SK-N-SH treated with all-trans-retinoic acid at 6 μM for 48 hours (cell line): ENCODE data around the gene AGAP1.

Experiments used
- ATAC-seq: fragments of 200-7000 bp; cut with Tn5 transposase; 3 replicates; pipeline ENCODE4 v1.9.1; 2020; ENCODE audit warnings: mild to moderate bottlenecking, moderate library complexity
- ARNTL ChIP-seq: fragments of 450-650 bp; formaldehyde crosslinking; IDR thresholded peaks from 2 replicates; pipeline ENCODE4 v1.5.0; 2020; ENCODE audit warnings: low read depth, mild to moderate bottlenecking, moderate library complexity, borderline replicate concordance
- CSDC2 ChIP-seq: fragments of 250-450 bp; sonication (Bioruptor Pico); IDR thresholded peaks from 2 replicates; pipeline ENCODE4 v1.5.0; 2020; ENCODE audit warnings: mild to moderate bottlenecking, moderate library complexity
- ISL1 ChIP-seq: fragments of 250-450 bp; sonication (Bioruptor Pico); IDR thresholded peaks from 2 replicates; pipeline ENCODE4 v2.1.2; 2022; ENCODE audit warnings: mild to moderate bottlenecking, moderate library complexity
- OSR1 ChIP-seq: fragments of 250-450 bp; sonication (Bioruptor Pico); IDR thresholded peaks from 2 replicates; pipeline ENCODE4 v1.8.0; 2022; ENCODE audit warnings: moderate library complexity, mild to moderate bottlenecking, inconsistent platforms
- PPARA ChIP-seq: fragments of 250-450 bp; sonication (Bioruptor Pico); IDR thresholded peaks from 2 replicates; pipeline ENCODE4 v1.5.0; 2020; ENCODE audit warnings: mild to moderate bottlenecking, borderline replicate concordance
- RARB ChIP-seq: fragments of 250-450 bp; sonication (Bioruptor Pico); IDR thresholded peaks from 2 replicates; pipeline ENCODE4 v1.8.0; 2021; ENCODE audit warnings: mild to moderate bottlenecking, moderate library complexity
- SNAI2 ChIP-seq: fragments of 250-450 bp; sonication (Bioruptor Pico); IDR thresholded peaks from 2 replicates; pipeline ENCODE4 v1.5.0; 2020; ENCODE audit warnings: mild to moderate bottlenecking, moderate library complexity
- TCF4 ChIP-seq: fragments of 250-450 bp; sonication (Bioruptor Pico); IDR thresholded peaks from 2 replicates; pipeline ENCODE4 v1.8.0; 2021; ENCODE audit warnings: mild to moderate bottlenecking, moderate library complexity, borderline replicate concordance
- TOX ChIP-seq: fragments of 250-450 bp; sonication (Bioruptor Pico); IDR thresholded peaks from 2 replicates; pipeline ENCODE4 v1.8.0; 2021; ENCODE audit warnings: mild to moderate bottlenecking, moderate library complexity, borderline replicate concordance
- ZC3H10 ChIP-seq: fragments of 250-450 bp; sonication (Bioruptor Pico); IDR thresholded peaks from 2 replicates; pipeline ENCODE4 v1.5.1; 2021; ENCODE audit warnings: mild to moderate bottlenecking, moderate library complexity
- ZFP3 ChIP-seq: fragments of 250-450 bp; sonication (Bioruptor Pico); IDR thresholded peaks from 2 replicates; pipeline ENCODE4 v1.5.0; 2020; ENCODE audit warnings: mild to moderate bottlenecking, moderate library complexity
- ZFP30 ChIP-seq: fragments of 450-650 bp; formaldehyde crosslinking; IDR thresholded peaks from 2 replicates; pipeline ENCODE4 v1.5.0; 2022; ENCODE audit warnings: mild to moderate bottlenecking, moderate library complexity
- ZNF565 ChIP-seq: fragments of 450-650 bp; formaldehyde crosslinking; conservative IDR thresholded peaks from 2 replicates; pipeline ENCODE4 v1.5.0; 2020; ENCODE audit warnings: low read depth, mild to moderate bottlenecking, moderate library complexity
- ZNF70 ChIP-seq: fragments of 450-650 bp; formaldehyde crosslinking; IDR thresholded peaks from 2 replicates; pipeline ENCODE4 v1.5.0; 2020; ENCODE audit warnings: mild to moderate bottlenecking, moderate library complexity
- ZNF8 ChIP-seq: fragments of 450-650 bp; formaldehyde crosslinking; IDR thresholded peaks from 2 replicates; pipeline ENCODE4 v1.5.0; 2020; ENCODE audit warnings: mild to moderate bottlenecking, moderate library complexity
- TF ChIP-seq, protein P1 (sequence below): fragments of 250-450 bp; sonication (Bioruptor Pico); IDR thresholded peaks from 2 replicates; pipeline ENCODE4 v1.8.0; 2021; ENCODE audit warnings: low read depth, mild to moderate bottlenecking, moderate library complexity, borderline replicate concordance
- TF ChIP-seq, protein P2 (sequence below): fragments of 250-450 bp; sonication (Bioruptor Pico); IDR thresholded peaks from 2 replicates; pipeline ENCODE4 v1.5.1; 2020; ENCODE audit warnings: low read depth, mild to moderate bottlenecking, moderate library complexity
- TF ChIP-seq, protein P3 (sequence below): fragments of 250-450 bp; sonication (Bioruptor Pico); IDR thresholded peaks from 2 replicates; pipeline ENCODE4 v1.5.1; 2021; ENCODE audit warnings: mild to moderate bottlenecking, moderate library complexity
- TF ChIP-seq, protein P4 (sequence below): fragments of 250-450 bp; sonication (Bioruptor Pico); IDR thresholded peaks from 2 replicates; pipeline ENCODE4 v1.5.0; 2020; ENCODE audit warnings: mild to moderate bottlenecking, moderate library complexity
- TF ChIP-seq, protein P5 (sequence below): fragments of 250-450 bp; sonication (Bioruptor Pico); IDR thresholded peaks from 2 replicates; pipeline ENCODE4 v1.8.0; 2020; ENCODE audit warnings: mild to moderate bottlenecking, moderate library complexity, borderline replicate concordance

The AGAP1 gene

DNA sequence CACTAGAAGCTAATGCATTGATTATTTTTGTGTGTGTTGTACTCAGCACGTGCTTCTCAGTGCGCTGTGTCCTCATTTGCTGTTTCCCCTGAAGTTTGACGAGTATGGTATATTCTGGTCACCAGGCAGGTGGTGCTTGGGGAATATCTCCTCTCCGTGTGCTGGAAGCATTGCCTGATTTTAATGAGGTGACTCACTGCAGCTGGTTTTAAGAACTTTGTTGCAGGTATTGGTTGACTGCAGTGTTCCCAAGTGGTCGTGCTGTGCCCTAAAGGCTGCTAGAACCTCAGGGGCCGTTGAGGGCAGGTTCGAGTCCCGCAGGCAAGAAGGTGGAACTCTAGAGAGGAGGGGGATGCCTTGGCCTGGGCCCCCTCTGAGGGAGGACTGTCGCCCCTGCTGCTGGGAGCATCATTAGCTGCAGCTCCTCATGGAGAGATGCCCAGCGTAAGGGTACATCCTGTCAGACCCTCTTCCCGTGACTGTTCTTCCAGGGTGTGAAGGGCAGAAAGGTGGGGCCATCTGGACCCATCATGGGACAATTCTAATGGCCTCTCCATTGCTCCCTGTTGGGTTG lies 82.6 kb downstream of the AGAP1 start:
- TF ChIP-seq ZFP3 (no peak), ZNF70 (CRISPR knock-in tag) (no peak), ZNF8 (CRISPR knock-in tag) (no peak), SNAI2 (no peak), ZC3H10 (no peak), ZFP30 (CRISPR knock-in tag) (no peak), TOX (CRISPR knock-in tag) (no peak), ARNTL (CRISPR knock-in tag) (no peak), ISL1 (CRISPR knock-in tag) (no peak), TCF4 (CRISPR knock-in tag) (no peak), PPARA (CRISPR knock-in tag) (no peak), OSR1 (no peak)
- TF ChIP-seq, protein P1, sequence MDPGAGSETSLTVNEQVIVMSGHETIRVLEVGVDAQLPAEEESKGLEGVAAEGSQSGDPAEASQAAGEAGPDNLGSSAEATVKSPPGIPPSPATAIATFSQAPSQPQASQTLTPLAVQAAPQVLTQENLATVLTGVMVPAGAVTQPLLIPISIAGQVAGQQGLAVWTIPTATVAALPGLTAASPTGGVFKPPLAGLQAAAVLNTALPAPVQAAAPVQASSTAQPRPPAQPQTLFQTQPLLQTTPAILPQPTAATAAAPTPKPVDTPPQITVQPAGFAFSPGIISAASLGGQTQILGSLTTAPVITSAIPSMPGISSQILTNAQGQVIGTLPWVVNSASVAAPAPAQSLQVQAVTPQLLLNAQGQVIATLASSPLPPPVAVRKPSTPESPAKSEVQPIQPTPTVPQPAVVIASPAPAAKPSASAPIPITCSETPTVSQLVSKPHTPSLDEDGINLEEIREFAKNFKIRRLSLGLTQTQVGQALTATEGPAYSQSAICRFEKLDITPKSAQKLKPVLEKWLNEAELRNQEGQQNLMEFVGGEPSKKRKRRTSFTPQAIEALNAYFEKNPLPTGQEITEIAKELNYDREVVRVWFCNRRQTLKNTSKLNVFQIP (CRISPR knock-in tag): no peak
- TF ChIP-seq, protein P2, sequence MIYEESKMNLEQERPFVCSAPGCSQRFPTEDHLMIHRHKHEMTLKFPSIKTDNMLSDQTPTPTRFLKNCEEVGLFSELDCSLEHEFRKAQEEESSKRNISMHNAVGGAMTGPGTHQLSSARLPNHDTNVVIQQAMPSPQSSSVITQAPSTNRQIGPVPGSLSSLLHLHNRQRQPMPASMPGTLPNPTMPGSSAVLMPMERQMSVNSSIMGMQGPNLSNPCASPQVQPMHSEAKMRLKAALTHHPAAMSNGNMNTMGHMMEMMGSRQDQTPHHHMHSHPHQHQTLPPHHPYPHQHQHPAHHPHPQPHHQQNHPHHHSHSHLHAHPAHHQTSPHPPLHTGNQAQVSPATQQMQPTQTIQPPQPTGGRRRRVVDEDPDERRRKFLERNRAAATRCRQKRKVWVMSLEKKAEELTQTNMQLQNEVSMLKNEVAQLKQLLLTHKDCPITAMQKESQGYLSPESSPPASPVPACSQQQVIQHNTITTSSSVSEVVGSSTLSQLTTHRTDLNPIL (CRISPR knock-in tag): no peak
- TF ChIP-seq, protein P3, sequence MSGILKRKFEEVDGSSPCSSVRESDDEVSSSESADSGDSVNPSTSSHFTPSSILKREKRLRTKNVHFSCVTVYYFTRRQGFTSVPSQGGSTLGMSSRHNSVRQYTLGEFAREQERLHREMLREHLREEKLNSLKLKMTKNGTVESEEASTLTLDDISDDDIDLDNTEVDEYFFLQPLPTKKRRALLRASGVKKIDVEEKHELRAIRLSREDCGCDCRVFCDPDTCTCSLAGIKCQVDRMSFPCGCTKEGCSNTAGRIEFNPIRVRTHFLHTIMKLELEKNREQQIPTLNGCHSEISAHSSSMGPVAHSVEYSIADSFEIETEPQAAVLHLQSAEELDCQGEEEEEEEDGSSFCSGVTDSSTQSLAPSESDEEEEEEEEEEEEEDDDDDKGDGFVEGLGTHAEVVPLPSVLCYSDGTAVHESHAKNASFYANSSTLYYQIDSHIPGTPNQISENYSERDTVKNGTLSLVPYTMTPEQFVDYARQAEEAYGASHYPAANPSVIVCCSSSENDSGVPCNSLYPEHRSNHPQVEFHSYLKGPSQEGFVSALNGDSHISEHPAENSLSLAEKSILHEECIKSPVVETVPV (CRISPR knock-in tag): no peak
- TF ChIP-seq, protein P4, sequence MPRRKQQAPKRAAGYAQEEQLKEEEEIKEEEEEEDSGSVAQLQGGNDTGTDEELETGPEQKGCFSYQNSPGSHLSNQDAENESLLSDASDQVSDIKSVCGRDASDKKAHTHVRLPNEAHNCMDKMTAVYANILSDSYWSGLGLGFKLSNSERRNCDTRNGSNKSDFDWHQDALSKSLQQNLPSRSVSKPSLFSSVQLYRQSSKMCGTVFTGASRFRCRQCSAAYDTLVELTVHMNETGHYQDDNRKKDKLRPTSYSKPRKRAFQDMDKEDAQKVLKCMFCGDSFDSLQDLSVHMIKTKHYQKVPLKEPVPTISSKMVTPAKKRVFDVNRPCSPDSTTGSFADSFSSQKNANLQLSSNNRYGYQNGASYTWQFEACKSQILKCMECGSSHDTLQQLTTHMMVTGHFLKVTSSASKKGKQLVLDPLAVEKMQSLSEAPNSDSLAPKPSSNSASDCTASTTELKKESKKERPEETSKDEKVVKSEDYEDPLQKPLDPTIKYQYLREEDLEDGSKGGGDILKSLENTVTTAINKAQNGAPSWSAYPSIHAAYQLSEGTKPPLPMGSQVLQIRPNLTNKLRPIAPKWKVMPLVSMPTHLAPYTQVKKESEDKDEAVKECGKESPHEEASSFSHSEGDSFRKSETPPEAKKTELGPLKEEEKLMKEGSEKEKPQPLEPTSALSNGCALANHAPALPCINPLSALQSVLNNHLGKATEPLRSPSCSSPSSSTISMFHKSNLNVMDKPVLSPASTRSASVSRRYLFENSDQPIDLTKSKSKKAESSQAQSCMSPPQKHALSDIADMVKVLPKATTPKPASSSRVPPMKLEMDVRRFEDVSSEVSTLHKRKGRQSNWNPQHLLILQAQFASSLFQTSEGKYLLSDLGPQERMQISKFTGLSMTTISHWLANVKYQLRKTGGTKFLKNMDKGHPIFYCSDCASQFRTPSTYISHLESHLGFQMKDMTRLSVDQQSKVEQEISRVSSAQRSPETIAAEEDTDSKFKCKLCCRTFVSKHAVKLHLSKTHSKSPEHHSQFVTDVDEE (CRISPR knock-in tag): no peak
- TF ChIP-seq, all 23 proteins: peak for 0
- no peak for ATAC-seq

DNA sequence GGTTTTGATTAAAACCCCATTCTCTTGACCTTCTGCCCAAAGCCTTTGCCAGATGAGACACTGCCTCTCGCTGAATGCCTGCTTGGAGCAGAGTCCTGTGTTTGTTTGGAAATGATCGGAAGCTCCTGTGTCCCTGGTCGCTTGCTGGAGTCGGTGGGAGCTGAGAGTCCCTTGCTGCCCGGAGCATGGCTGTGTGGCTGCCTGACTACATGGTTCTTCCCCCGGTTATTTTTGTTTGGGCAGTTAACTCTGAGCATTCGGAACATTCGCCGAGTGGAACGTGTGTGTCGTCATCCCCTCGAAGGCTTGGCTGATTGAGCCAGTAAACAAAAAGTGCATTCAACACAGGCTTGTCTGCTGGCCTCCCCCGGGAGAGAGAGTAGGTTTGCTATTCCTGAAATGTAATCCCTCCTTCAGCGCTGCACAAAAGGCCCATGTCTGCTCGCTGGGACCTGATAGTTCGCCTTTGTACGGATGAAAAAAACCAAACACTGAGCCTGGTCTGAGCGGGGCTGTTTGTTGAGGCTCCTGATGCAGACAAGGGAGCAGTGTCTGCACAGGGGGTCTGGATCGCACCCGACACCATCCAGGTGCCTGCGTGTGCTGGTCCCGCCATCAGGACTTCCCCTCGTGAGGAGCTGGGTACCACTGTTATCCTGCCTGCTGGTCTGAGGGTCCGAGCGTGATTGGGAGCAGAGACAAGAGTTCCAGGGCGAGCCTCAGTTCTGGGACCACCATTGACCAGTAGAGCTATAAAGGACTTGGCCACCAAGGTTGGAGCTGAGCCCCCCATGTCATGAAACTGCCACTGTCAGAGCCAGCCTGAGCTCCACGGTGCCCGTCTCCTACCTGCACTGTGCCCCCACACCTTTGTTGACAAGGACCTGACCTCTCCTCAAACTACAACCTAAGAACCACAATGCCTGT lies 83.8 kb downstream of the AGAP1 start:
- no peak for ATAC-seq
- TF ChIP-seq TCF4 (CRISPR knock-in tag) (no peak), CSDC2 (no peak), ZNF70 (CRISPR knock-in tag) (no peak), ZNF565 (no peak), ARNTL (CRISPR knock-in tag) (no peak), ISL1 (CRISPR knock-in tag) (no peak), SNAI2 (no peak), RARB (CRISPR knock-in tag) (no peak), ZFP3 (no peak), OSR1 (no peak), PPARA (CRISPR knock-in tag) (no peak), ZNF8 (CRISPR knock-in tag) (no peak), ZFP30 (CRISPR knock-in tag) (no peak)
- TF ChIP-seq, protein P2 (CRISPR knock-in tag): no peak
- TF ChIP-seq, protein P5, sequence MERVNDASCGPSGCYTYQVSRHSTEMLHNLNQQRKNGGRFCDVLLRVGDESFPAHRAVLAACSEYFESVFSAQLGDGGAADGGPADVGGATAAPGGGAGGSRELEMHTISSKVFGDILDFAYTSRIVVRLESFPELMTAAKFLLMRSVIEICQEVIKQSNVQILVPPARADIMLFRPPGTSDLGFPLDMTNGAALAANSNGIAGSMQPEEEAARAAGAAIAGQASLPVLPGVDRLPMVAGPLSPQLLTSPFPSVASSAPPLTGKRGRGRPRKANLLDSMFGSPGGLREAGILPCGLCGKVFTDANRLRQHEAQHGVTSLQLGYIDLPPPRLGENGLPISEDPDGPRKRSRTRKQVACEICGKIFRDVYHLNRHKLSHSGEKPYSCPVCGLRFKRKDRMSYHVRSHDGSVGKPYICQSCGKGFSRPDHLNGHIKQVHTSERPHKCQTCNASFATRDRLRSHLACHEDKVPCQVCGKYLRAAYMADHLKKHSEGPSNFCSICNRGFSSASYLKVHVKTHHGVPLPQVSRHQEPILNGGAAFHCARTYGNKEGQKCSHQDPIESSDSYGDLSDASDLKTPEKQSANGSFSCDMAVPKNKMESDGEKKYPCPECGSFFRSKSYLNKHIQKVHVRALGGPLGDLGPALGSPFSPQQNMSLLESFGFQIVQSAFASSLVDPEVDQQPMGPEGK (CRISPR knock-in tag): no peak
- TF ChIP-seq, protein P1 (CRISPR knock-in tag): no peak
- TF ChIP-seq, protein P3 (CRISPR knock-in tag): no peak
